KG1 (cell line): ENCODE results near the gene PABPC3.
A peak's percentile ranks its signal among the peaks of the same experiment; 100 is the strongest.

Experiments used
- DNase-seq: peaks from one replicate; lab custom pipeline; 2025; lab: John Stamatoyannopoulos, UW

PABPC3 gene

DNA sequence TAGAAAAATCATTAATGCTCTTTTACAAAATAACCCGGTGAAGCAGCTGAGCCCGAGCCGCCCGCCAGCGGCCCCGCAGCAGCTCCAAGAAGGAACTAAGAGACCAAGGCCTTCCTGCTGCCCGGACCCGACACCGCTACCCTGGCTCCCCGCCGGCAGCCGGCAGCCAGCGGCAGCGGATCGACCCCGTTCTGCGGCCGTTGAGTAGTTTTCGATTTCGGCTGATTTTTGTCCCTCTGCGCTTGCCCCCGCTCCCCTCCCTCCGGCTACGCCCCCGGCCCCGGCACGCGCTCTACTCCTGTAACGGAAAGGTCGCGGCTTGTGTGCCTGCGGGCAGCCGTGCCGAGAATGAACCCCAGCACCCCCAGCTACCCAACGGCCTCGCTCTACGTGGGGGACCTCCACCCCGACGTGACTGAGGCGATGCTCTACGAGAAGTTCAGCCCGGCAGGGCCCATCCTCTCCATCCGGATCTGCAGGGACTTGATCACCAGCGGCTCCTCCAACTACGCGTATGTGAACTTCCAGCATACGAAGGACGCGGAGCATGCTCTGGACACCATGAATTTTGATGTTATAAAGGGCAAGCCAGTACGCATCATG is at the start of gene PABPC3:
TSS of gene PABPC3 (plus strand) at position 286 of the 603 bp plus-strand sequence. CDS start at position 349, 63 bp downstream.
- no peak for DNase-seq

DNA sequence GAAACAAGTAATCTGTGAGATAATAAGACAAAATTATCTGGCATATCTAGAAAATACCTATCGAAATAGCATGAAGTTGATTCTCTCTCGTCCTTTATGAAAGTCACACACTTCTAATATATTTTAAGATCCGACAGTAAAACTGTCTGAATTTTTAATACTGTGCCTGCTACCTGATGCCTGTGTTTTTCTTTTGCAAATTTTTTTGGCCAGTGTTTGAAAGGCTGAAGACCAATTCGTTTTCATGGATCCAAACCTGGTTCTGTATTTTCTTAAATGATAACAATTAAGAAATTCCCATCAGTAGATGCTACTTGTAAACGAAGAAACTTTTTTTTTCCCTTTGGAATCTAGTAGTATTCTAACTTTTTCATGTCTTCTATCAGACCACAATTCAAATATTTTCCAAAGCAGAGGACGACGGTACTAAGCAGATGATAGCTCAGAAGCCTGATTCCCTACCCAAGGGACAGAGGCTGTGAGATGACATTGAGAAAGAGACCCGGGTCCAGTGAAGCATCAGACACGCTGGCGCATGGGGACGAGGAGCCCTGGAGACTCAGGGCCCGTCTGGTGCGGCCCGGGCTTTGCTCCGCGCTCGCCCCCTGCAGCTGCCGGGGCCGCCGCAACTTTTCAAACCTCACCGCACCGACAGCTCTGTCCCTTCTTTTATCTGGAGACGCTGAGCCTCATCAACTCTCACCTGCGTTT is 49.5 kb upstream of the PABPC3 start:
- DNase-seq = no peak

DNA sequence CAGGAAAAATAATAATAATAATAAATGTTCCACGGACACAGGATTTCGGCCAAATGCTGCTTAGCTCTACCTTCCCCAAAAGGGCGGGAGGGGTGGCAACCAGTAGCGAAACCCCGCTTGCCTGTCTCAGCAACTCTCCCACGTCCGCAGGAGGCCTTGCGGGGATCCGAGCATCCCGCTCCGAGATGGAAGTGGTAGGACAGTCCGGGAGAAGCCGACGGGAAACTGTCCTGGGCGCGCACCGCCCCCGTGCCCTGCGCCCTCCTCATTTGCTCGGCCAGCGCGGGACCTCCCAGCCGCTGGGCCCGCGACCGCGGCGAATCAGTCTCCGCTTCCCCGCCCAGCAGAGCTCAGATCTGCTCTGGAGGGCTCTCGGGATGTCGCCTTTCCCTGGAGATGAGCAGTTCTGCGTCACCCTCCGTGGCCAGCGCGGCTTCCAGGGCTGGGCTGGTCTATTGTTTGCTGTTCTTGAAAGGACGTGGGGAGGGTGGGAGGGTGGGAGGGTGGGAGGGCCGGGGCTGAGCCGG is 48.9 kb upstream of the PABPC3 start:
- no peak for DNase-seq

DNA sequence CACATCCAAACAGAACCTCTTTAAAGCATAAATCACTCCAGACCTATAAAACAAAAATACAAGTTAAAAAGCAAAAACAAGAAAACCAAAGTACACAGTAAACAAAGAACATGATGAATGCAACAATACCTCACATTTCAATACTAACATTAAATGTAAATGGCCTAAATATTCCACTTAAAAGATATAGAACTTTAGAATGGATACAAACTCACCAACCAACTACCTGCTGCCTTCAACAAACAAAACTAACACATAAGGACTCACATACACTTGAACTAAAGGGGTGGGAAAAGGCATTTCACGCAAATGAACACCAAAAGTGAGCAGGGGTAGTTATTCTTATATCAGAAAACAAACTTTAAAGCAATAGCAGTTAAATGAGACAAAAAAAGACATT is 44.9 kb upstream of the PABPC3 start:
- no peak for DNase-seq

DNA sequence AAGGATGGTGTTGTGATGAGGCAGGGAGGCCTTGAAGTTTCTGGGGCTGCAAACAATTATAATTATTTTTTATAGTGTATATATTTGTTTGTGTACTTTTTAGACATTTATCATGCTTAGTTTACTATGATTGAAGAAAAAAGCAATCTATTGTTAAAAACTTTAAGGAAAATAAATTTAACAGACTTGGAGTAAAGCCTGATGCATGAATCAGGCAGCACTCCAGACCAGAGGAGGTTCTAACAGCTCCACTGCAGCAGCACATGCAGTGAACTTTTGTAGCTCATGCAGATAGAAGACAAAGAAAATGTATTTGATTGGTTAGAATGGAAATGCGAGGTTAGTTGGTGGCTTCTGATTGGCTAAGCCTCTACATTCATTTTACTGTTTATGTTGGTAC is 36.8 kb upstream of the PABPC3 start:
- DNase-seq = no peak

DNA sequence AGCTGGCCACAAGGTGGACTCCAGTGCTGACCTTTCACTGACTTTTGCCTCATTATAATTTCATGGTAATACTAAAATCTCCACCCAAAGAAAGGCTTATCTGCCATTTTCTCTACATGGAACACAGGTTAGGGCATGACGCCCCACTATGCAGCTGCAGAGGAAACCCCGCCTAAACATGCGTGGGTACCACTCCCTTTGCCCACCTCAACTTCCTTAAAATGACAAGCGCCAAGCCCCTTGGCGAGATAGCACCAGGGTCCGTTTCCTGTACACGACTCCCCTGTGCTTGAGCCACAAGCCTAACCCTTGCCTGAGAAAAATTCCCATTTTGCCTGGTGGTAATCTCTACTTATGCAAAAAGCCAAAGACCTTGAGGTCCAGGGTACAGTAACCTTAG is 36.0 kb upstream of the PABPC3 start:
- DNase-seq = no peak

DNA sequence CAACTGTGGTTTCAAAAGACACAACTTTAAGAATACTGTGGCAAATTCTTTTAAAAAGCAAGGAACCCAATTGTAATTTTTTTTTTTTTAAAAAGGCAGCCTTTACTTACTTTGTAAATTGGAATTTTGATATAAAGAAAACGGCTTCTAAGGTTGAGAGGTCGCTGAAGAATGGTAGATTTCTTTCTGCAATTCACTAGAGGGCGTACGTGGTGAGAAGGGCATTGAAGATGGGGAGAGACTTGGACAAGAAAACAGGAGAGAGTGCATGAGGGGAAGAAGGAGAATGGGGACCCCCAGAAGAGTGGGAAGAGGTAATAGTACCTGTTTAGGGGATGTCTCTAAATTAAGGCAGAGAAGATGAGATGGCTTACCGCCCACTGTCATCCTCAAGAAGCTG is 33.5 kb upstream of the PABPC3 start:
- DNase-seq = no peak

DNA sequence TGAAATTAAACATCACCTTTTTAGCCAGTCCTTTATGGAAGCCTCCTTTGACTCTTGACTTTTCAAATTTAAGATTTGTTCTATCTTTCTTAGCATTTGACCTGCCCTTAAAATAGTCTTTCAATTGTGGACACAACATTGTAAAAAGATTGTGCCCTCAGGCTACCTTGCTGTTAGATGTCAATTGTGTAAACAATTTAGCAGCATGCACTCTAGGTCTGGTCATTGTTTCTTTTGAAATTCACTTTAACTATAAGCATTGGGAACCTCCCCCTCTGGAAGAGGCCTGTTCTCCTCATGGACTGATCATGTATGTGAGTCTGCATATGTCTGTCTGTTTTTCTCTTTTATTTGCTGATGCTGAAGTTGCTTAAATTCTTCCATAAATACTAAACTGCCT is 31.5 kb upstream of the PABPC3 start:
- no peak for DNase-seq

DNA sequence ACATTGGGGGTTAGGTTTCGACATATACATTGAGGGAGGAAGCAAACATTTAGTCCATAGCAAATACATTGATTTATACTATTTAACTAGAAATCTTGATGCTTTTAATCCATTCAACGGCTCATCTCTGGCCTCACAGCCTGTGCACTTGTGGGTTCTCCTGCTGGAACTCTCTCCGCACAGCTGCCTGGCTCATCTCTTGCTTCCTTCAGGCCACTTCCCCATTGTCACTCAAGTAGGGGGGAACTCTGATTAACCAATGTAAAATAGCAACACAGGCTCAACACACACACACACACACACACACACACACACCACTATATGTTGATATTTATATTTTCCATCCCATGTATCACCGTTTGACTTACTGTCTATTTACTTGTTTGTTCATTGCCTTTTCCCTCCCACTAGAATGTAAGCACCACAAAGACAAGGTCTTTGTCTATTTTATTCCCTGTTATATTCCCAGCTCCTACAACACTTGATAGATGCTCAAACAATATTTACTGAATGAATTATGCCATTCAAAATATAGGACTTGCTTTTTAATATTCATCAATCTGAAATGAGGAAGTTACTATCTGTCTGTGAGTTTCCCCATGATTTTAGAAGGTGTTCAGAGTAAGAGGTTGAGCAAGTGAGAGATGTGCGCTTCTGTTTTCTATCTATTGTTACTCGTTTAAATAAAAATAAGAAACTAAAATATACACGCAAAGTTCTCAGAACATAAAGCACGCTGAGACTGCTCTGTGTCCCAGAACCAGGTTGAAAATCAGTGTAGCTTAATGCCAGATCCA is 29.8 kb upstream of the PABPC3 start:
- DNase-seq = no peak

DNA sequence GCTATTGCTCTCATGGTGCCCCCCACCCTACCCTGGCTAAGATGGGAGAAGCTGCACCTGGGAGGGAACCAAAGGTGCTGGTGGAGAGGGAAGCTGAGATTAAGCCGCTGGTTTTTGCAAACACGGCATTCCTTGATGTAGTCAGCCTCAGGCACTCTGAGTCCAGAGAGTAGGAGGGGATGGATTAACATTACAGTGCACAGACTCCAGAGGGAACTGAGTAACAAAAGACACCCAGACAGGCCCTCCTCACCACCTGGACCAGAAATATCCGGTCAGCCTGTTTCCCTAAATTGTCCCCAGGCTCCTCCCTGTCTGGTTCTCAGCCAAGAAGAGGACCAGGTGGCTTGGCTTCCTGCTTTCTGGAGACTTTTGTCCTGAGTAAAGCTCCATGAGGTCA is 28.9 kb upstream of the PABPC3 start:
- no peak for DNase-seq

DNA sequence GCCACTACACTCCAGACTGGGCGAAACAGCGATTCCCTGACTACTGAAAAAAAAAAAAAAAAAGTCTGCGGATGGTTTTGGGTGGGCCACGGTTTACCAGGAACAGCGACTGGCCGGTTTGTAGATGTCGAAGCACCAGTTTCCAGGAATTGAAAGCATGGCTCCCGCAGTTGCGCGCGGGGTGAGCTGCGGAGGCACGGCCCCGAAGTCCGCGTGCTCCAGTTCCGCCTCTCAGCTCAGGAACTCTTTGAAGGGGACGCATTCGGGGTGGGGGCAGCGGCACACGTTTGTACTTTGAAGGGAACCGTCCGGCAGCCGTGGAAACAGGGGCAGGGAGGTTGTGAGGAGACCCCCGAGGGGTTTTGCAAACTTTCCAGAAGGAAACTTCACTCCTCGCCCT is 27.1 kb upstream of the PABPC3 start:
- no peak for DNase-seq

DNA sequence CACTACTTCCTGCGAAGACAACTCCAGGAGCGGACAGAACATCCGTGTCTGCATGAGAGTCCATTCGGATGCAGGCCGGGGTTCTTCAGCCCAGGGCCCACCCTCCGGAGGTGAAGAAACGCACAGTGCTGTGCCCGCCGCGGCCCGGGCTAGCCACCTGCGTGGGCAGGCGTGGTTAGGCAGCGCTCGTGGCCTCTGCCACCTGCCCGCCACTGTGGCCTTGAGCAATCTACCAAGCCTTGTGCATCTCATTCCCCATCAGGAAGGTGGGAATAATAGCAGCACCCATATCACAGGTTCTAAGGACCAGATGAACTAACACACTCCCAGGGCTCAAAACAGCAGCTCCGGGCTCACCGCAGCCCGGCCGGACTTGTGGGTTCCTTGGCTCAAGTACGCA is 26.7 kb upstream of the PABPC3 start:
- DNase-seq = no peak

DNA sequence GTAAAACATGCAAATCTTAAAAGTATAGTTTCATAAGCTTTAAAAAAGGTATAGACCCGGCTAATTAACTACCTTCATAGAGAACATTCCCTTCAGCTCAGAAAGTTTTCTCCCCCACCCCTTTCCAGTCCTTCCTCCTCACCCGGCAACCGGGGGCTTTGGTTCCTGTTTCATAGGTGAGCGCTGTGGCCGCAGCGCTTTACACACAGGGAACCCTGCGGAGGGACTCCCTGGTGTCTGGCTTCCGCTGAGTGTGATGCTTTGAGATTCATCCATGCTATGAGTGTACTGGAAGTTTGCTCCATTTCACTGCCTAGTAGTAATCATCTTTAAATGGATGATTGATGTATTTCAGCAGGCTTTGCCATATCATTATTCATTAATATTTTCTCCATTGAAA is 26.0 kb upstream of the PABPC3 start:
- no peak for DNase-seq

DNA sequence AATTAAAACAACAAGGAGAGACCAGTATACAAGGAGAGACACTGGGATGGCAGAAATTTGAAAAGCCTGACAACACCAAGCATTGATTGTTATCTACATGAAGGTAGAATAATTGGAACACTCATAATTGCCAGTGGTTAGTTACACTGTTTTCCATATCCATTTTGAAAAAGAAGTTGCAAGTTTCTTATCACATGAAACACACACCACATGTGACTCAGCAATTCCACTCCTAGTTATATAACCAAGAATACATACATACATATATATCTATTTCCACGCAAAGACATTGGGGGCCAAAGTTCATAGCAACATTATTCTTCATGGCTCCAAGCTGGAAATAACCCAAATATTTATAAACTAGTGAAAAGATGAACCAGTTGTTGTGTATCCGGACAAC is 15.2 kb upstream of the PABPC3 start:
- no peak for DNase-seq

DNA sequence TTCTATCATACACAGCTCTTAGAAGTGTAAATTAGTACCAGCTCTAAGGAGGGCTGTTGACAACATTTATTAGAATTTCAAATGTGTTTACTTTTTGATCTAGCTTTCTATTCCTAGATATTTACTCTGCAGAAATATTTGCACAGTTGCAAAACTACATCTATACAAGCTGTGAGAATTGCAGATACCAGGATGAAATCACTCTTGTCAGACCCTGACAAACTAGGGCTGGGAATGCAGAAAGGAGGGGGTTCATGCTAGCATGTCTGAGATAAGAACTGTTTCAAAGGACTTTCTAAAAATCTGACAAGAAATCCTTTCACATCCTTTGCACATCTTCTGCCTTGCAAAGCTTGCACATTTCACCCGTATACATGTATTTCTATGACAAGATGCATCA is 11.8 kb upstream of the PABPC3 start:
- DNase-seq = no peak

DNA sequence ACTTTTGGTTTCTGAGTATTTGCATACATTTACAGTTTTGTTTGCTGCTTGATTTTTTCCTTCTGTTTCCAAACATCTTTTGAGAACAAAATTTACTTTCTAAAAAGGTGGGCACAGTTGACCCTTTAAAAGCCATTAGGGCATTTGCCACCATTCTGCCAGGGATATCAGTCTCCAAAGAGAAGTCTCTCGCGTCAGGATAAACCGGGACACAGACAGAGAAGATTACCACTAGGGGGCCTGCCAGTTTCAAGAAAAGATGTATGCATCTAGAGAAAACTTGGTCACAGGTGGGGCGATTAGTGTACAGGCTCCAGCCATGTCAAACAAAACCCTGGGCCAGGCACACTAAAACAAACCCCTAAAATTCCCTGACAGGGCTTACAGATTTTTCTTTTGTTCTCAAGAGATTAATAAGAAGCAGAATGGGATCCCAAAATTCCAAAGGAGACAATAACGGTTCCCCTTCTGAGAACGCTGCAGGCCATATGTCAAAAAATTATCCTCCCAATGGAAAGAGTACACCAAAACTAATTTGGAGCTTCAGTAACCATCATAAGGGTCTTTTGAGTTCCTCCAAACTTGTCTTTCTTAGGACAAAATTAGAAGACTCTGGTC is 10.7 kb upstream of the PABPC3 start:
- peak; percentile 31 for DNase-seq

DNA sequence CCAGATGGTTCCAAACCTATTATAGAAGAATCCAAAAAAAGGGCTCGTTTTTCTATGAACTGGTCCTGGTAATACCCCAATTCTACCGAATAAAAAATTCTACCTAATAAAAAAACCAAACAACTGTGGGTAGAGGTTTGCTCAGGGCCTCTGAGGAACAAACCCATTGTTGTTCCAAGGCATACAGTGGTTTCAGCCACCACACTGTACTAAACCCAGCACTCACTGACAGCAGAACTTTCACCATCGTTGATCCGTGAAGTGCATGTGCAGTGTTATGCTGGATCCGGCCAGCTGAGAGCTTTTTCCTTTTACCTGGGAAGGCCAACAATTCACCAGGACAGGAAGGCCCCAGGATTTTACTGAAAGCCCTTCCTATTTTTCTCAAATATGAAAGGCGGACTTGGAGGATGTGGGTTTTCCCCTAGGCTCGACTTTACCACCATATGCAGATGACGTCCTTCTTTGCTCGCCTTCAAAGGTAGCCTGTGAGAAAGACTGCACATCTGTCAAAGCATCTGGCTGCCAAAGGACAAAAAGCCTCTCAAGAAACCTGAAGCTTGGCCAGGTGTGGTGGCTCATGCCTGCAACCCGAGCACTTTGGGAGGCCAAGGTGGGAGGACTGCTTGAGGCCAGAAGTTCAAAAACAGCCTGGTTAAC is 7.2 kb upstream of the PABPC3 start:
- no peak for DNase-seq

DNA sequence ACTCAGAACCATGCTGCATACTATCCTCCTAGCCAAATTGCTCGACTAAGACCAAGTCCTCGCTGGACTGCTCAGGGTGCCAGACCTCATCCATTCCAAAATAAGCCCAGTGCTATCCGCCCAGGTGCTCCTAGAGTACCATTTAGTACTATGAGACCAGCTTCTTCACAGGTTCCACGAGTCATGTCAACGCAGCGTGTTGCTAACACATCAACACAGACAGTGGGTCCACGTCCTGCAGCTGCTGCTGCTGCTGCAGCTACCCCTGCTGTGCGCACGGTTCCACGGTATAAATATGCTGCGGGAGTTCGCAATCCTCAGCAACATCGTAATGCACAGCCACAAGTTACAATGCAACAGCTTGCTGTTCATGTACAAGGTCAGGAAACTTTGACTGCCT is 1.5 kb downstream of the PABPC3 start:
- no peak for DNase-seq

DNA sequence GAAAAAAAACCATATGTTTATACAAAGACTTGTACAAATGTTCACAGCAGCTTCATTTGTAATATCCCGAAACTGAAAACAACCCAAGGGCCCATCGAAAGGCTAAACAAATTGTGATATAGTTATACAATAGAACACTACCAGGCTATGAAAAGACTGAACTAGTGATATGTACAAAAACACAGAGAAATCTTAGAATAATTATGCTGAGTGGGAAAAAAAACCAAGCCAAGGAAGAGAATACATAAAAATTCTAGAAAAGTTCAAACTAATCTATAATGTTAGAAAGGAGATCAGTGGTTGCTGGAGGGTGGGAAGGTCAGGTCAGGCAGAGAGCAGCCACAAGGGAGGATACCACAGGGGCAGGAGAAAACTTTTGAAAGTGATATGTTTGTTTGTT is 7.8 kb downstream of the PABPC3 start:
- DNase-seq = no peak

DNA sequence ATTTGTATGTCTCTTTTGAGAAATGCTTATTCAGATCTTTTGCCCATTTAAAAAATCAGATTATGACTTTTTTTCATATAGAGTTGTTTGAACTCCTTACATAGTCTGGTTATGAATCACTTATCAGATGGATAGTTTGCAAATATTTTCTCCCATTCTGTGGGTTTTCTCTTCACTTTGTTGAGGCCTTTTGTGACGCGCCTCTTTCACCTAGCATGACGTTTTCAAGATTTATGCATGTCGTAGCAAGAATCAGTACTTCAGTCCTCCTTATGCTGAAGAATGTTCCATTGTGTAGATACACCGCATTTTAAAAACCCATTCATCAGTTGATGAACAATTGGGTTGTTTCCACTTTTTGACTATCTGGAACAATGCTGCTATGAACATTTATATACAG is 13.4 kb downstream of the PABPC3 start:
- no peak for DNase-seq

DNA sequence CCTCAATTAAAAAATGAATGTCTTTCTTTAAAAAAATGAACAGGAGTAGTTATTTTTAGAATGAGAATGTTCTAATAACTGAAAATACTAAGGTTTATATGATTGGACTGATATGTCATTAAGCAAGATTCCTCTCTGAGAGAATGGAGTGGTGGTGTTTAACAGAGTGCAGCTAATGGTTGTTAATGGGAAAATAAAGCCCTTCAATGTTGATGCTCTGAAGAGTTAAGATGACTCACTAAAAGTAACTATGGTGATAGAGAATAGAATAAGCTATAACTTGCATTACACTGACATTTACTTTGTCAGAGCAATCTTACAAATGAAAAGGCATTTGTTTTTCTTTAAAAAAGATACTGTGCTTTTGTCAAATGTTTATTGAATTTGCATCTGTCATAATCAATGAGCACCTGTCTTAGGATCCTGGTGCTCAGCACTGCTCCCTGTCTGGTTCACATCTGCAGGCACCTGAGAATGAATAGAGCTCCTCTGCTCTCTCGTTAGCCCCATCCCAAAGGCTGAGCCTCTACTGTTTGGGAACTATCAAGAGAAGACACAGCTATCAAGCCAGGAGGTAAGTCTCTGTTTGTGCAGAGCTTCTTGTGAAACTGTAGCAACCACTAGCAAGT is 15.1 kb downstream of the PABPC3 start:
- DNase-seq = no peak

DNA sequence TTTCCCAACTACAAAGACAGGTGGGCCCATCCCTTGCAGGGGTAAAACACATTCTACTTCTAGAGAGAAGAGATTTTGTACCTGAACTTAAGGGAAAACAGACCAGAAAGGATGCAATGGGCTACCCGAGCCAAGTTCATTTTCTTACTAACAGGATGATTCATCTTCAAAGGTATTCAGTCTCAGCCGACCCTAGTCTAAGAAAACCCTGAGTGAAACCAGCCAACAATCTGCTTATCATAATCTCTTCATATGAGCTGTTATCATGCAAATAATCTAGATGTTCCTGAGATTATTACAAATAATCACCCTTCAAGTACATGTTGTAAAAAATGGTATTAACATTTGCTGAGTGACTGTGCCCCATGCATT is 15.6 kb downstream of the PABPC3 start:
- no peak for DNase-seq
